Stimulated activated CD8-positive, alpha-beta memory T cell treated with anti-CD3 and anti-CD28 coated beads, Interleukin-2, amount 100 ng/mL, for 48 hours (primary cell): ENCODE data around the gene NEGR1.

Experiments used
- DNase-seq, 2 donors: peaks; one replicate each; pipeline ENCODE4 v3.0.0-alpha.2; 2020; ENCODE audit warnings: low read depth in 2 of 2

The NEGR1 gene

GRCh38 chr1:71362691-71363090, 919.6 kb downstream of the NEGR1 start:
- no peak for DNase-seq

- no peak for DNase-seq
Observed at GRCh38 chr1:71362076-71362475, 920.3 kb downstream of the NEGR1 start.

- DNase-seq = no peak
Observed at GRCh38 chr1:71357708-71358107, 924.6 kb downstream of the NEGR1 start.

- no peak for DNase-seq
Observed at GRCh38 chr1:71351438-71351837, 930.9 kb downstream of the NEGR1 start.

DNA sequence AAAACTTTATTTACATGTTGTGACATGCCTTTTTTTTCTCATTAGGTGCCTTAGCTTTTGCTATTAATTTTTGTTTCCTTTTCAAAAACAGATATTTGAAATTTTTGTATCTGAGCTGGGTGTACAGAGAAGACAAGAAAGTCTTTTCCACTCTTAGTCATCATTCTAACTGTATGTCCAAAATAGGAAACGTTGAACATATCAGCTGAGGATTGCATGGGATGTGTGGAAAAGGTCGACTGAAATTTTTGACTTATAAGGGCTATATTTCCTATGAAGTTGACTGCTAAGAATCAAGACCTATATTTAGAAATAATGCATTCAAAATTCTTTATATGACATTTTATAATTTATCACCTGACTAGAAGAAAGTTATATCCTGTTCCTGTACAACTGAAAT, 931.5 kb downstream of the NEGR1 start:
- no peak for DNase-seq

DNA sequence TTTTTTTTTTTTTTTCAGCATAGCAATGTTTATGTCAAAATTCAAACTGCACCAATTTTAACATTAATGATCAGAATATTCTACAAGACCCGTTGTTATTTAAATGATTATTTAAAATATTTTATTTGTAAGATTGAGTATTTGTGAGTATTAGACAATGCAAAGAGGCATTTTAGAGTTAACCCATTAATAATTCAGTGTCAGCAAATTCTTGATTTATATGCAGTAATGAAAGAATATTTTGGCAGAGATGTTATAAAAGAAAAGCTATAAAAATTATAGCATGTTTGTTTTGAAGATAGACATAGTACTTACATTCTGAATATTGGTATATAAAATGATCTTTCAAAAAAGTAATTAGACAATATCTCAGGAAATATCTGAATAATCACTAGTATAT, 932.0 kb downstream of the NEGR1 start:
- no peak for DNase-seq
